Trophoblast cell (in vitro differentiated cells and primary cell): ENCODE data around the gene LY86.

ENCODE experiments used
- DNase-seq, 2 donors: peaks; one replicate each; pipeline ENCODE4 v3.0.0-alpha.2; 2016
- H2AFZ ChIP-seq: 2 replicates; pipeline ENCODE4 v1.6.1; 2013; ENCODE audit warnings: low read length, moderate library complexity, mild to moderate bottlenecking; ENCODE audit not compliant: insufficient read depth, poor library complexity
- H2AK5ac ChIP-seq: 2 replicates; pipeline ENCODE4 v1.6.1; 2013; ENCODE audit warnings: mild to moderate bottlenecking, low read length
- H2BK120ac ChIP-seq: 2 replicates; pipeline ENCODE4 v1.6.1; 2013; ENCODE audit warnings: low read length, mild to moderate bottlenecking, moderate library complexity; ENCODE audit not compliant: insufficient read depth, poor library complexity
- H2BK12ac ChIP-seq: 2 replicates; pipeline ENCODE4 v1.6.1; 2013; ENCODE audit warnings: mild to moderate bottlenecking, low read length, moderate library complexity
- H2BK5ac ChIP-seq: 2 replicates; pipeline ENCODE4 v1.6.1; 2013; ENCODE audit warnings: low read length, low read depth, moderate library complexity, mild to moderate bottlenecking; ENCODE audit not compliant: poor library complexity
- H3K14ac ChIP-seq: 2 replicates; pipeline ENCODE4 v1.6.1; 2013; ENCODE audit warnings: mild to moderate bottlenecking, low read length
- H3K18ac ChIP-seq: 2 replicates; pipeline ENCODE4 v1.6.1; 2013; ENCODE audit warnings: mild to moderate bottlenecking, low read length
- H3K23ac ChIP-seq: 2 replicates; pipeline ENCODE4 v1.6.1; 2013; ENCODE audit warnings: low read length
- H3K27ac ChIP-seq: 2 replicates; pipeline ENCODE4 v1.5.1; 2013; ENCODE audit warnings: low read depth, mild to moderate bottlenecking, inconsistent platforms, low read length, moderate library complexity
- H3K27me3 ChIP-seq: 2 replicates; pipeline ENCODE4 v1.6.1; 2013; ENCODE audit warnings: inconsistent platforms, mild to moderate bottlenecking, low read length, moderate library complexity; ENCODE audit not compliant: insufficient read depth
- H3K36me3 ChIP-seq, 2 experiments: 1 replicate in 1 of 2; 2 replicates in 1 of 2; pipeline ENCODE4 v1.6.1; 2013; ENCODE audit warnings: low read length in 2 of 2, mild to moderate bottlenecking in 2 of 2, moderate library complexity in 1 of 2; ENCODE audit not compliant: insufficient read depth in 2 of 2, control insufficient read depth in 1 of 2
- H3K4ac ChIP-seq: 2 replicates; pipeline ENCODE4 v1.6.1; 2013; ENCODE audit warnings: low read depth, mild to moderate bottlenecking, low read length, moderate library complexity
- H3K4me1 ChIP-seq, 2 experiments: 1 replicate in 1 of 2; 2 replicates in 1 of 2; pipeline ENCODE4 v1.6.1; 2013; ENCODE audit warnings: low read length in 2 of 2, mild to moderate bottlenecking in 2 of 2, moderate library complexity in 1 of 2; ENCODE audit not compliant: insufficient read depth in 2 of 2, control insufficient read depth in 1 of 2
- H3K4me2 ChIP-seq: 2 replicates; pipeline ENCODE4 v1.6.1; 2013; ENCODE audit warnings: inconsistent platforms, mild to moderate bottlenecking, low read length, moderate library complexity
- H3K4me3 ChIP-seq: 2 replicates; pipeline ENCODE4 v1.5.1; 2013; ENCODE audit warnings: mild to moderate bottlenecking, low read depth, low read length, inconsistent platforms
- H3K79me1 ChIP-seq: one replicate; pipeline ENCODE4 v1.6.1; 2013; ENCODE audit warnings: low read length
- H3K79me2 ChIP-seq: 2 replicates; pipeline ENCODE4 v1.6.1; 2013; ENCODE audit warnings: low read length, mild to moderate bottlenecking; ENCODE audit not compliant: control insufficient read depth, insufficient read depth, poor library complexity
- H3K9ac ChIP-seq: 2 replicates; pipeline ENCODE4 v1.6.1; 2013; ENCODE audit warnings: mild to moderate bottlenecking, low read length
- H3K9me3 ChIP-seq: 2 replicates; pipeline ENCODE4 v1.6.1; 2013; ENCODE audit warnings: low read depth, mild to moderate bottlenecking, control low read depth, inconsistent platforms, low read length; ENCODE audit not compliant: insufficient read depth
- H4K12ac ChIP-seq: 2 replicates; pipeline ENCODE4 v1.6.1; 2013; ENCODE audit warnings: low read depth, mild to moderate bottlenecking, low read length, moderate library complexity
- H4K8ac ChIP-seq: 2 replicates; pipeline ENCODE4 v1.6.1; 2013; ENCODE audit warnings: low read depth, mild to moderate bottlenecking, low read length, moderate library complexity
- H4K91ac ChIP-seq: one replicate; pipeline ENCODE4 v1.6.1; 2013; ENCODE audit warnings: low read depth, mild to moderate bottlenecking, low read length, moderate library complexity
- WGBS: extraction: QIAGEN DNeasy Blood & Tissue Kit; methylation state at CpG from one replicate; pipeline ENCODE4 v1.1.7; 2013; ENCODE audit warnings: missing lambda C conversion rate; ENCODE audit not compliant: insufficient read length, insufficient coverage; ENCODE audit errors: extremely low coverage; 5-methylcytosine and 5-hydroxymethylcytosine counted together

The LY86 gene

DNA sequence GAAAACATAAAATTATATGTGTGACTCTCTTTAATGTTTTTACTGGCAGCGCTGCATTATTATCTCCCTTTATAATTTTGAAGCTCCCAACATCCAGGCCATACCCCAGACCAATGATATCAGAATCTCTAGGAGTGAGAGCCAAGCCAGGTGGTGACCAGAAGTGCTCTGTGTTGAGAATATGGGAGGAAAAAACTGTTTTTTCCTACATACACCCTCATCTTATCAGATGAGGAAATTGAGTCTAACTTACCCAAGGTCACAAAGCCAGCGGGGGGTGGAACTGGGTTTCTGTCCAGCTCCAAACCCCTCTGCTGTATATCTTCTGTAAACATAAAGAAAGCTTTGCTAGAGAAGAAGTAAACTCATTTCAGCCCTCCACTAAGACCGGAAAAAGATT lies 42.5 kb downstream of the LY86 start:
- Histone ChIP-seq H3K4ac (no peak overlapping the region), H2AFZ (no peak overlapping the region), H3K9ac (no peak overlapping the region), H4K8ac (no peak overlapping the region), H3K27me3 (no peaks in the 10 kb centered on the region), H2BK120ac (no peak overlapping the region), H3K4me1 (no peaks in the 10 kb centered on the region), H3K27ac (no peak overlapping the region), H3K9me3 (no peaks in the 10 kb centered on the region), H2BK5ac (no peak overlapping the region), H3K14ac (no peak overlapping the region), H3K23ac (no peak overlapping the region), H4K91ac (no peak overlapping the region), H3K4me3 (no peak overlapping the region), H3K79me2 (no peaks in the 10 kb centered on the region), H2AK5ac (no peak overlapping the region), H3K4me2 (no peak overlapping the region), H4K12ac (no peak overlapping the region), H3K36me3 (no peaks in the 10 kb centered on the region), H2BK12ac (no peak overlapping the region), H3K79me1 (no peaks in the 10 kb centered on the region), H3K18ac (no peak overlapping the region)
- no CpG with 5 or more reads among the region's 3 CpGs for WGBS
- no peak for DNase-seq

DNA sequence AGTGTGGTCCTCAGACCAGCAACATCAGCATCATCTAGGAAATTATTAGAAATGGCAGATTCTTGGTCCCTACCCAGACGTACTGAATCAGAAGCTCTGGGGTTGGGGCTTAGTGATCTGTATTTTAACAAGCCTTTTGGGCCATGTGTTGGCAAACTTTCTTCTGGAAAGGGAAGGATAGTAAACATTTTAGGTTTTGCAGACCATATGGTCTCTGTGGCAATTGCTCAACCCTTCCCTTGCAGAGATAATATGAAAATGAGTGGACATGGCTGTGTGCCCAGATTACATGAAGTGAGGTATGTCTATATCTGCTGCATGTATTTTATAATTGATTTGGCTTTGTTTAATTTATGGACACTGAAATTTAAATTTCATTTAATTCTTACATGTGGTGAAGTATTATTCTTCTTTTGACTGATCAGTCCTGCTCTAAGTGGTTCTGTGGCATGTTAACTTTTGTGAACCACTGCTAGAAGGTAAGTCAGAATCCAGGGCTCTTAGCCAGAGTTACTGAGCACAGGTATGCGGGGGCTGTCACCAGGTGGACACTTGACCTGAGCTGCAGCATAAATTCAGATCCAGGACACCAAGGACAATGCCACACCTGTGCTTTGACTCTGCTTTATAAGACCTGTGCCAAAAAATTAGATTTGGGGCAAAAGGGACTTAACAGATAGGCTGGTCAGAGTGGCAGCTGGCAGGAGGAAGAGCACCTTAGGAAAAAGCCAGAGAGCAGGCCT lies 43.2 kb downstream of the LY86 start:
- no peak overlapping the region for H2AFZ ChIP-seq
- no peak overlapping the region for H2BK12ac ChIP-seq
- H3K4me2 ChIP-seq, result no peak overlapping the region
- H2BK5ac ChIP-seq, result no peak overlapping the region
- no peak overlapping the region for H3K23ac ChIP-seq
- H2AK5ac ChIP-seq, result no peak overlapping the region
- H3K4ac ChIP-seq, result no peak overlapping the region
- no CpG with 5 or more reads among the region's 2 CpGs for whole genome bisulfite sequencing
- no peaks in the 10 kb centered on the region for H3K9me3 ChIP-seq
- H4K8ac ChIP-seq, result no peak overlapping the region
- H3K4me3 ChIP-seq, result no peak overlapping the region
- no peak overlapping the region for H3K18ac ChIP-seq
- no peaks in the 10 kb centered on the region for H3K4me1 ChIP-seq
- H3K79me1 ChIP-seq, result no peaks in the 10 kb centered on the region
- DNase-seq, result no peak
- no peak overlapping the region for H4K12ac ChIP-seq
- H3K79me2 ChIP-seq, result no peaks in the 10 kb centered on the region
- H3K9ac ChIP-seq, result no peak overlapping the region
- H3K14ac ChIP-seq, result no peak overlapping the region
- no peak overlapping the region for H4K91ac ChIP-seq
- no peaks in the 10 kb centered on the region for H3K36me3 ChIP-seq
- H3K27me3 ChIP-seq, result no peaks in the 10 kb centered on the region
- no peak overlapping the region for H2BK120ac ChIP-seq
- no peak overlapping the region for H3K27ac ChIP-seq

GRCh38 chr6:6633898-6634734 lies 45.6 kb downstream of the LY86 start:
- Histone ChIP-seq H3K79me2 (no peaks in the 10 kb centered on the region), H4K8ac (no peak overlapping the region), H4K12ac (no peak overlapping the region), H3K27ac (no peak overlapping the region), H2AK5ac (no peak overlapping the region), H3K9ac (no peak overlapping the region), H3K4me3 (no peak overlapping the region), H2BK120ac (no peak overlapping the region), H3K4ac (no peak overlapping the region), H3K4me2 (no peak overlapping the region), H2BK5ac (no peak overlapping the region), H3K36me3 (no peaks in the 10 kb centered on the region), H3K18ac (no peak overlapping the region), H3K14ac (no peak overlapping the region), H4K91ac (no peak overlapping the region), H3K9me3 (no peaks in the 10 kb centered on the region), H3K79me1 (no peaks in the 10 kb centered on the region), H3K4me1 (no peaks in the 10 kb centered on the region), H3K27me3 (no peaks in the 10 kb centered on the region), H2BK12ac (no peak overlapping the region), H2AFZ (no peak overlapping the region), H3K23ac (no peak overlapping the region)
- WGBS, result no CpG with 5 or more reads among the region's 6 CpGs
- DNase-seq, result no peak

GRCh38 chr6:6634735-6635075 lies 46.2 kb downstream of the LY86 start:
- no peak overlapping the region for H3K14ac ChIP-seq
- H2BK120ac ChIP-seq, result no peak overlapping the region
- no peak overlapping the region for H3K27ac ChIP-seq
- no peak overlapping the region for H2BK12ac ChIP-seq
- WGBS, result no CpG with 5 or more reads among the region's 1 CpG
- no peak overlapping the region for H2AK5ac ChIP-seq
- no peak overlapping the region for H3K4me2 ChIP-seq
- H4K12ac ChIP-seq, result no peak overlapping the region
- H4K91ac ChIP-seq, result no peak overlapping the region
- H2BK5ac ChIP-seq, result no peak overlapping the region
- H3K27me3 ChIP-seq, result no peaks in the 10 kb centered on the region
- H3K79me2 ChIP-seq, result no peaks in the 10 kb centered on the region
- H3K9ac ChIP-seq, result no peak overlapping the region
- H3K36me3 ChIP-seq, result no peaks in the 10 kb centered on the region
- no peak for DNase-seq
- no peak overlapping the region for H3K23ac ChIP-seq
- H4K8ac ChIP-seq, result no peak overlapping the region
- H3K4me3 ChIP-seq, result no peak overlapping the region
- H2AFZ ChIP-seq, result no peak overlapping the region
- no peaks in the 10 kb centered on the region for H3K4me1 ChIP-seq
- H3K9me3 ChIP-seq, result no peaks in the 10 kb centered on the region
- H3K4ac ChIP-seq, result no peak overlapping the region
- H3K18ac ChIP-seq, result no peak overlapping the region
- H3K79me1 ChIP-seq, result no peaks in the 10 kb centered on the region
